VCaP (cell line): ENCODE measurements around the gene CEP162.
A peak's percentile ranks its signal among the peaks of the same experiment; 100 is the strongest.
"Not testable (repeated sequence)": the region's sequence is repeated elsewhere in the genome, so short reads cannot be mapped to it uniquely, and the experiment has no call there.

Experiments used
- H3K27ac ChIP-seq: fragments of 450-650 bp; 2 replicates; pipeline ENCODE4 v1.5.1; 2017
- TF ChIP-seq, protein P1 (sequence below): fragments of 450-650 bp; conservative IDR thresholded peaks from 2 replicates; pipeline ENCODE4 v1.5.1; 2017; ENCODE audit warnings: mild to moderate bottlenecking, moderate library complexity

The CEP162 gene

DNA sequence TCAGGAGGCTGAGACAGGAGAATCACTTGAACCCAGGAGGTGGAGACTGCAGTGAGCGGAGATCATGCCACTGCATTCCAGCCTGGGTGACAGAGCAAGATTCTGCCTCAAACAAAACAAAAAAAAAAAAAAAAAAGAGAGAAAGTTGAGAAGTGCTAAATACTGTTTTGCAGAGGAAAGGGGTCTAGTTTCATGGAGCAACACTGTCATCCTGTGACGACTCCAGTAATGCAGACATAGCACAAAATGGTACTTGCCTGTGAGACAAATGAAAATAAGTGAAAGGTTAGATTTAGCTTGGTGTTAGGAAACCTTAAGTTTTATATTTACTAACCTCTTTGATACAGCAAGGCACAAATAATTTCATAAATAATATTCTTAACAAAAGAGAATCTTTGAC lies 29.7 kb downstream of the CEP162 start:
- no peak overlapping the region for H3K27ac ChIP-seq
- TF ChIP-seq, protein P1, sequence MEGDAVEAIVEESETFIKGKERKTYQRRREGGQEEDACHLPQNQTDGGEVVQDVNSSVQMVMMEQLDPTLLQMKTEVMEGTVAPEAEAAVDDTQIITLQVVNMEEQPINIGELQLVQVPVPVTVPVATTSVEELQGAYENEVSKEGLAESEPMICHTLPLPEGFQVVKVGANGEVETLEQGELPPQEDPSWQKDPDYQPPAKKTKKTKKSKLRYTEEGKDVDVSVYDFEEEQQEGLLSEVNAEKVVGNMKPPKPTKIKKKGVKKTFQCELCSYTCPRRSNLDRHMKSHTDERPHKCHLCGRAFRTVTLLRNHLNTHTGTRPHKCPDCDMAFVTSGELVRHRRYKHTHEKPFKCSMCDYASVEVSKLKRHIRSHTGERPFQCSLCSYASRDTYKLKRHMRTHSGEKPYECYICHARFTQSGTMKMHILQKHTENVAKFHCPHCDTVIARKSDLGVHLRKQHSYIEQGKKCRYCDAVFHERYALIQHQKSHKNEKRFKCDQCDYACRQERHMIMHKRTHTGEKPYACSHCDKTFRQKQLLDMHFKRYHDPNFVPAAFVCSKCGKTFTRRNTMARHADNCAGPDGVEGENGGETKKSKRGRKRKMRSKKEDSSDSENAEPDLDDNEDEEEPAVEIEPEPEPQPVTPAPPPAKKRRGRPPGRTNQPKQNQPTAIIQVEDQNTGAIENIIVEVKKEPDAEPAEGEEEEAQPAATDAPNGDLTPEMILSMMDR = peak; percentile 31; the same call in 1 of the 2 replicates

DNA sequence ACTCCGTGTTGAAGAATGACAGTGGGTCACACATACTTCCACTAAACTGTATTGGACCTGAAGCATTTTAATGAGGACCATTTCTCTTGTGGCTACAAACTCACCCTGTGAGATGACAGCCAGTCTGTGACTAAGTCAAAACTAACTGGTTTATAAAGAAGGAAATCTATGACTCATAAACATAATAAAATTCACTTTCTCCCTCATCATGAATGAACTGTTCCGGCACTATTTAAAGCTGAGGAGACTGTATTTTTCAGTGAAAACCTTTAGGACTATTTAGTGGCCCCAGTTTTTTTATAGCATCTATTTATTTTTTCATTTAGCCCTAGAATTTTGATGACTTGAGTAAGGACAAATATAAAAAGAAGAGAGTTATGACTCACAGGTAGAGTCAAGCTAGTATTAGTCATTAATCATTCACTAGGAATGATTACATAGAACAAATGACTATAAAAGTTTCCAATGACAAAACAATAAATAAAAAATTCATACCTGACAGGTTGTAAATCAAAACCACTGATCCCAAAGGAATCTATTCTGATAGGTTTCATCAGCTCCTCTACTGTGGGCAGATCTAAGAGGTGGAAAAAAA lies 34.2 kb downstream of the CEP162 start:
- no peak overlapping the region for H3K27ac ChIP-seq
- TF ChIP-seq, protein P1 = no peak

DNA sequence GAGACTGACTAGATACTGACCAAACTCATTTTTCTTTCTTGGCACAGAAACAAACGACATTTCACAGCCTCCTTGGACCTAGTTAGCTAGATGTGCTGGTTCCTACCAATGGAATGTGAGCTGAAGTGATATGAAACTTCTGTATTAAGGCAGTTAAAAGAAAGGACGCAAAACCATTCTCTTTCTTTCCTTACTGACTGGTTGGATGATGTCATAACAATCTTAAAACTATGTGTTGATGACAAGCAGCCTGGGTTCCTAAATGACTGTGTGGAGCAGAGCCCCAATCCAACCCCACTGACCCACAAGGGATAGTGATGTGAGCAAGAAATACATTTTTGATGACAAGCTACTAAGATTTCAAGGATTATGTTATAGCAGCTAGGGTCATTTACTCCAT lies 35.6 kb downstream of the CEP162 start:
- H3K27ac ChIP-seq = no peak overlapping the region
- TF ChIP-seq, protein P1 = no peak

DNA sequence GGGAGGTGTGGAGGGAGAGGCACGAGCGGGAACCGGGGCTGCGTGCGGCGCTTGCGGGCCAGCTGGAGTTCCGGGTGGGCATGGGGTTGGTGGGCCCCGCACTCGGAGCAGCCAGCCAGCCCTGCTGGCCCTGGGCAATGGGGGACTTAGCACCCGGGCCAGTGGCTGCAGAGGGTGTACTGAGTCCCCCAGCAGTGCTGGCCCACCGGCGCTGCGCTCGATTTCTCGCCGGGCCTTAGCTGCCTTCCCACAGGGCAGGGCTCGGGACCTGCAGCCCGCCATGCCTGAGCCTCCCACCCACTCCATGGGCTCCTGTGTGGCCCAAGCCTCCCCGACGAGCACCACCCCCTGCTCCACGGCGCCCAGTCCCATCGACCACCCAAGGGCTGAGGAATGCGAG lies 38.1 kb downstream of the CEP162 start:
- H3K27ac ChIP-seq = not testable (repeated sequence)

DNA sequence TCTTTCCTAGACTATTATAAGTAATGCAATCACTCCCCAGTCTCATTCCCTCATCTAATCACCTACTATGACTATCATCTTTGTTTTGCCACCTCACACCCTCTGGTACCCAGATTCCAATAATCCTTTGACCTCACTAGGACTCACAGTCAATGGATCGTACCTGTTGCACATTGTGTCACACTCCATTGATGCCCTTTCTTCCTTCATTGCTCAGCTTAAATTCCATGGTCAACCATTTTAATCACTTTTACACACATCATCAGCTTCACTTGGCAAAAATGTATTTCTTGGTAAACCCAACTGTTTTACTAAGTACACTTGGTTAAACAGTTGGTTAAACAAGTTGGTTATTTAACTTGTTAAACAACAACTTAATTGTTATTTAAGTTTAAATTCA lies 44.0 kb downstream of the CEP162 start:
- no peak overlapping the region for H3K27ac ChIP-seq
- TF ChIP-seq, protein P1 = no peak

DNA sequence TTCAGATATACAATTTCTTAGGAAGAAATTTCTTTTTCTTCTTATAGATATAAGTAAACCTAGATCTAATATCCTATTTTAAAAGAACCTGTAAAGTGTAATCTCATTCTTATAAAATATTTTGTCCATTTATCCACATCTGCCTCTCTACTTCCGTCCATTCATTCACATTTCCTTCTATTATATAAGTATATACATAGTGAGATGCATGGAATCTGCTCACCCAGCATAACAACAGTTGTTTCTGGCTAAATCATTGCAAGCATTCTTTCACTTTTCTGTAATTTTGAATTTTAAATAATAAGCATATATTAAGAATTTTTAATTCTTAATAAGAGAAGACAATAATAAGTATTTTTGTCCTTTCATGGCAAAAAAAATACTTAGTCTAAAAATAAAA lies 45.4 kb downstream of the CEP162 start:
- TF ChIP-seq, protein P1 = no peak
- no peak overlapping the region for H3K27ac ChIP-seq

DNA sequence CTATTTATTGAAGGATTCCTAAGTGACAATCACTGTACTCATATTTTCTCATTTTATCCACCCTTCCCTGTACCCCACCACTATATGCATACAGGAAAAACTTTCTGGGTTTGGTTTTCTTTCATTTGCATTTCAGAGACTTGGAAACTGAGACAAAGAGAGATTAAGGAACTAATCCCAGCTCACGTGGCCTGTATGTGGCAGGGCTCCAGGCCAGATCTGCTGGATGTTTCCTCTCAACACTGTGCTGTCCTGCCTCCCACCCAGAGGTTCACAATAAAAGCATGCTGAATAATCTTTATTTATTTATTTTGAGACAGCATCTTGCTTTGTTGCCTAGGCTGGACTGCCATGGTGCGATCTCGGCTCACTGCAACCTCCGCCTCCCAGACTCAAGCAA lies 50.2 kb downstream of the CEP162 start:
- TF ChIP-seq, protein P1 = no peak
- H3K27ac ChIP-seq = no peak overlapping the region

DNA sequence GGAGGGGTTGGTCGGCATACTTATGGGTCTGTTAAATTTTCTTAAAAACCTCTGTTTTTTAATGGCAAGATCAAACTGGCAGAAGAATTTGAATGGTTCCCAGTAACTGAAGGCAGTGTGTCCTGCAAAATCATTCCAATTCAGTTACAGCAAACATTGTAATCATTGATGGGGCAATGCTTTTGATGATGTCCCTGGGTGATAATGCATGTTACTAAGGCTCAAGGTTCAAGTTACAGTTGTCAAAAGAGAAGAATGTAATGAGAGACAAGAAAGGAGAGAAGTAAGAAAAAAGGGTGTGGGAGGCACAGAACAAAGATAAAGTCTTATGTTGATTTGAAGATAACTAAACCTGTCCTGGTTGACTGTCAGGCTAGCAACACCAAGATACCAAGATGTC lies 54.9 kb downstream of the CEP162 start:
- no peak overlapping the region for H3K27ac ChIP-seq
- TF ChIP-seq, protein P1 = no peak
